Activated naive CD8-positive, alpha-beta T cell treated with anti-CD3 and anti-CD28 coated beads, Interleukin-2, amount 50 U/mL, for 16 hours (primary cell): ENCODE data around the gene TPST1.
"Not testable (repeated sequence)": the region's sequence is repeated elsewhere in the genome, so short reads cannot be mapped to it uniquely, and the experiment has no call there.

Experiments
- DNase-seq: peaks from one replicate; pipeline ENCODE4 v3.0.0-alpha.2; 2020; ENCODE audit warnings: low read depth, low spot score

The TPST1 gene

DNA sequence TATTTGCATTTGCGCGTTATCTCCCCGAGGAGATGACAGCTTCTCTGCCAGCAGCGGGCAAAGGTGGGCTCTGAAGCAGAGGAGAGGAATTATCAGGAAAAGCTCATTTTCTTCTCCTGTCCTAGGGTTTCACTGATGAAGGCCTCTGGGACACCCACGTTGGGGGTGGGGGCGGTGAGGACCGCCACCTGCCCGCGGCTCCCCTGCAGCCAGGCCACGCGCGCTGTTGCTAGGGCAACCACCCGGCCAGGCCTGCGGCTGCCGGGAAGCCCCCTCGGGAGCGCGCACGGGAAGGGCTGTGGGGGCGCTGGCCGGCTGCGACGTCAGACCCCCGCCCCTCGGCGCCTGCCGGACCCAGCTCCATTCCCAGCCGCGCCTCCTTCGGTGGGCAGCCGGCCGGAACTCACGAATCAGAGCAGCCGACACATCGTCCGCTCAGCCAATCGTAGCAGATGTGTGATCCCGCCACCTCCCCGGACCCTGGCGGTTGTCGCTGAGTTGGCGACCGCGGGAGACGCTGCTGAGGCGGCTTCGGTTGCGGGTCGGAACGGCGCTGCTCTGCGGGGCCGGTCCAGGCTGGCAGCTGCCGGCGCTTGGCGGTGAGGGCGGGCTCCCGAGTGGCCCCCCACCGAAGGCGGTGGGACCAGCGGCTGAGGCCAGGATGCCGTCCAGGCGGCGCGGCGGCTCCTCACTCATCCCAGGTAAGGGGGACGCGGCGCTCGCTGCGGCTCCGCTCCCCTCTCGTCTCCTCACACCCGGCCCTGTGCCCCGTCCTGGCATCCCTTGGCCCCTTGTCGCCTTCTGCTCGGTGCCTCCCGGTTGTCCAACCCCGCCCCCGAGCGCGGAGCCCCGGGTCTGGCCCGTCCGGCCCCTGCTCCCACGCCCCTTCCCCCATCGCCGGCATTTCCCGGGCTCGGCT, at the start of gene TPST1:
Gene TPST1 (plus strand): TSS at position 513 of the 919 bp plus-strand sequence. CDS start 35,092 bp downstream, outside the sequence.
- DNase-seq: peak; percentile 64

DNA sequence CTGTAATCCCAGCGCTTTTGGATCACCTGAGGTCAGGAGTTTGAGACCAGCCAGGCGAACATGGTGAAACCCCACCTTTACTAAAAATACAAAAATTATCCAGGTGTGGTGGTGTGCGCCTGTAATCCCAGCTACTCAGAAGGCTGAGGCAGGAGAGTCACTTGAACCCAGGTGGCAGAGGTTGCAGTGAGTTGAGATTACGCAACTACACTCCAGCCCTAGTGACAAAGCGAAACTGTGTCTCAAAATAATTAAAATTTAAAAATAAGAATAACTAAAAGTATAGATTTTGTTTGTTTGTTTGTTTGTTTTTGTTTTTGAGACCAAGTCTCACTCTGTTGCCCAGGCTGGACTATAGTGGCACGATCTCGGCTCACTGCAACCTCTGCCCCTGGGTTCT, 49.1 kb upstream of the TPST1 start:
- not testable (repeated sequence) for DNase-seq

DNA sequence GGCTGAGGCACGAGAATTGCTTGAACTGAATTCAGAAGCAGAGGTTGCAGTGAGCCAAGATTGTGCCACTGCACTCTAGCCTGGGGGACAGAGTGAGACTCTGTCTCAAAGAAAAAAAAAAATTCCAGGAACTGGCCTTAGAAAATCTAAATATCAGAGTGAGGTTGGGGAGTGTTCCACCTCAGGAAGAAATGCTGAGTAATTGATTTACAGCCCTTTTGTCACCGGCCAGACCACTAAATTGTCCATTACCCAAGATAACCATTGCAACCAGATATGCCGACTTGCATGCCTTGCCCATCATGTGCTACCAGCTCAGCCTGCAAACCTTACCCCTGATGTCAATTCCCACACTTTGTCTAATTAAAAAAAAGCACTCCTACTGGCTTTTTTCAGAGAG, 48.1 kb upstream of the TPST1 start:
- DNase-seq: no peak

DNA sequence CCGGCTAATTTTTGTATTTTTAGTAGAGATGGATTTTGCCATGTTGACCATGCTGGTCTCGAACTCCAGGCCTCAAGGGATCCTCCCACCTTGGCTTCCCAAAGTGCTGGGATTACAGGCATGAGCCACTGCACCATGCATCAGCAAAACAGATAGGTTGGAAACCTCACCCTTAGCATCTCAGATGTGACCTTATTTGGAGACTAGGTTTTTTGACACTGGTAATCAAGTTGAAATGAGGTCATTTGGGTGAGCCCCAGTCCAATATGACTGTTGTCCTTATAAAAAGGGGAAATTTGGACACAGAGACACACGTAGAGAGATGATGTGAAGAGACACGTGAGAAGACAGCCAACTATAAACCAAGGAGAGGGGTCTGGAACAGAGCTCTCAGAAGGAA, 42.5 kb upstream of the TPST1 start:
- no peak for DNase-seq

DNA sequence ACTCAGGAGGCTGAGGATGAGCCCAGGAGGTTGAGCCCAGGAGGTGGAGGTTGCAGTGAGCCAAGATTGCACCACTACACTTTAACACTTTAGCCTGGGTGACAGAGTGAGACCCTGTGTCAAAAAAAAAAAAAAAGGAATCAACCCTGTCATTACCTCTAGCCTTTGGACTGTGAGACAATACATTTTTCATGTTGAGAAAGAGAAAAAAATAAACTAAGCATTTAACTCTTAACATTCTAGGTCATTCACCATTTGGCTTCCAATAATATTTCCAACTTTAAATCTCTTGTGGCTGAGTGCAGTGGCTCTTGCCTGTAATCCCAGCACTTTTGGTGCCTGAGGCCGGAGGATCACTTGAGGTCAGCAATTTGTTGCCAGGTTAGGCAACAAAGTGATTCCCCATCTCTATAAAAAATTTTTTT, 41.9 kb upstream of the TPST1 start:
- DNase-seq: no peak

DNA sequence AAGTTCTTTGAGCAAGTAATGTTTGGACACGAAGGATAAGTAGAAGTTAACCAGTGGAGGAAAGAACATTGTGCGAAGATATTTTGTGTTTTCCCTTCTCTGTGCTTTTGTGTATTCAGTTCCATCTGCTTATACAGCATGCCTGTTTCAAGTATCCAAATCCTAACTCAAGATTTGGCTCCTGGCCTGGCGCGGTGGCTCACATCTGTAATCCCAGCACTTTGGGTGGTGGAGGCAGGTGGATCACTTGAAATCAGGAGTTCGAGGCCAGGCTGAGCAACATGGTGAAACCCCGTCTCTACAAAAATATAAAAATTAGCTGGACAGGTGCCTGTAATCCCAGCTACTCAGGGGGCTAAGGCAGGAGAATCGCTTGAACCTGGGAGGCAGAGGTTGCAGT, 40.8 kb upstream of the TPST1 start:
- DNase-seq: no peak

GRCh38 chr7:66167773-66168387, 37.3 kb upstream of the TPST1 start:
- DNase-seq: no peak

- DNase-seq: no peak
Measured at GRCh38 chr7:66169616-66170015, 35.5 kb upstream of the TPST1 start.

DNA sequence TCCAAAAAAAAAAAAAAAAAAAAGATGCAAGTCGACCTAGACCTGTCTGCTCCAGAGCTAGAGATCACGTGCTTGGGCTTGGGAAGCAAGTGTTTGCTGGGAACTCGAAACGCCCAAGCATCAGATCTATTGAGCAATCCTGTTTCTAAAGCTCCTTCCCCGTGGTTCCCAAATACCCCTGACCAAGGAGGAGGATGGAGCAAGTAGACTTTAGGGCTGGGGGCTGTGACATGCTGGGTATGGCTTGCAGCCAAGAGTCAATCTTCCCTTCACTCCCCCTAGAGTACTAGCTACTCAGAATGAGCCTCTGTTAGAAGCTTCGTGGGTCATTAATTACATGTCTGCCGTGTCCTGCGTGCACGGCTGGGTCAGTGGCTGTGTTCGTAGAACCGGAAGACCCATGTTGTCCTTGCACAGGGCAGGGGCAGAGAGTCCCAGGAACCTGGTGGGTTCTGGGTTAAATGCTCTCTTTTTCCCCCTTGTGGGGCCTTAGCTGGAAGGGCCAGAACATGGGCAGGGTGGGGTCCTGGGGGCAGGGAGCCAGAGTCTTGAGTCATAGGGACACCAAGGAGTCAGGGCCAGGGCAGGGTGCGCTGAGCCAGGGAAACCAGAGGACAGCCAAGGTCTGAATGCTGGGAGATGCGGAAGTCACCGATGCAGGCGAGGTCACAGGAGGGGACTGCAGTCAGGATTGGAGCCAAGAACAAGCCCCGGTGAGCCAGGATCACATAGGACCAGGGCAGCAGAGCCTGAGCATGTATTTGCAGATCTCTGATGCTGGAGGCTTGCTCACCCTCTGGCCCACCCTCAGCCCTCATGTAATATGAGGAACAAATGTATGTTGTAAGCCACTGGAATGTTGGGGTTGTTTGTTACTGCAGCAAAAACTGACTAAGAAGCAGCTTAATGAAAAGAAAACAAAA, 34.6 kb upstream of the TPST1 start:
- DNase-seq: no peak

DNA sequence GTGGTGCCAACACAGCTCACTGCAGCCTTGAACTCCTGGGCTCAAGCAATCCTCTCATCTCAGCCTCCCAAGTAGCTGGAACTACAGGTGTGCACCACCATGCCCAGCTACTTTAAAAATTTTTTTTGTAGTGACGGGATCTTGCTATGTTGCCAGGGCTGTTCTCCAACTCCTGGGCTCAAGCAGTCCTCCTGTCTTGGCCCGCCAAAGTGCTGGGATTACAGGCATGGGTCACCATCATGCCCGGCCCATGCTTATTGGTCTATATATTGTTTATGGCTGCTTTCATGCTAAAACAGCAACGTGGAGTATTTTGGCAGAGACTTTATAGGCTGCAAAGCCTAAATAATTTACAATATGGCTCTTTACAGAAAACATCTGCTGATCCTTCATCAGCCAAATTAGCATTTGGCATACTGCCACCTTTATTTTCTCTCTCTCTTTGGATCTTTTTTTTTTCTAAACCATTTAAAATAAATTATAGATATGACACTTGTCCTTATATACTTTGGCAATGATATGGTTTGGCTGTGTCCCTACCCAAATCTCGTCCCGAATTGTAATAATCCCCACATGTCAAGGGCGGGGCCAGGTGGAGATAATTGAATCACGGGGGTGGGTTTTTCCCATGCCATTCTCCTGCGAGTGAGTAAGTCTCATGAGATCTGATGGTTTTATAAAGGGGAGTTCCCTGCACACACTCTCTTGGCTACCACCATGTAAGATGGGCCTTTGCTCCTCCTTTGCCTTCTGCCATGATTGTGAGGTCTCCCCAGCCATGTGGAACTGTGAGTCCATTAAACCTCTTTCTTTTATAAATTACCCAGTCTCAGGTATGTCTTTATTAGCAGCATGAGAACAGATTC, 32.4 kb upstream of the TPST1 start:
- DNase-seq: not testable (repeated sequence)

DNA sequence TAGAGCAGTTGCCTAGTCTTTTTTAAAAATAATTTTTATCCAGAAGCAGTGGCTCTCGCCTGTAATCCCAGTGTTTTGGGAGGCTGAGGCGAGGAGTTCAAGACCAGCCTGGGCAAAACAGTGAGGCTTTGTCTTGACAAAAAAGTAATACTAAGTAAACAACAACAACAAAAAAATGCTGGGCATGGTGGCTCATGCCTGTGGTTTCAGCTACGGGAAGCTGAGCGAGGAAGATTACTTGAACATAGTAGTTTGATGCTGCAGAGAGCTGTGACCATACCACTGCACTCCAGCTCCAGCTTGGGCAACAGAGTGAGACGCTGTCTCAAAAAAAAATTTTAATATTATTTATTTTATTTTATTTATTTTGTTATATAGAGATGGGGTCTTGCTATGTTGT, 31.3 kb upstream of the TPST1 start:
- no peak for DNase-seq

- not testable (repeated sequence) for DNase-seq
Measured at GRCh38 chr7:66175006-66175405, 30.1 kb upstream of the TPST1 start.

DNA sequence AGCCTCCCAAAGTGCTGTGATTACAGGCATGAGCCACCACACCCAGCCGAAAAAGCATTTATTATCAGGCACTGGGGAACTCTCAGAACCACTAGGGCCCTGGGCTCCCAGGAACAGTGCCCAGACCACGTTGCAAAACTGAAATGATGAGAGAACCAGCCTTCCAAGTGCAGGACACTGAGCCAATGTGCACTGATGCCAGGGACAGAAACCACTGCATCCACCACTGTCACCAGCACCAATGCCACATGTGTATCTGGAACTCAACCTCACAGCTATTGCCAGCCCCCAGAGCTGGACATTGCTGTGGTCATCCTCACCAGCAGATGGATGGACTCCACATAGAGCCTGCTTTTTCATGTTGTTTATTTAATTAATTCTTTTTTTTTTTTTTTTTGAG, 28.2 kb upstream of the TPST1 start:
- no peak for DNase-seq

DNA sequence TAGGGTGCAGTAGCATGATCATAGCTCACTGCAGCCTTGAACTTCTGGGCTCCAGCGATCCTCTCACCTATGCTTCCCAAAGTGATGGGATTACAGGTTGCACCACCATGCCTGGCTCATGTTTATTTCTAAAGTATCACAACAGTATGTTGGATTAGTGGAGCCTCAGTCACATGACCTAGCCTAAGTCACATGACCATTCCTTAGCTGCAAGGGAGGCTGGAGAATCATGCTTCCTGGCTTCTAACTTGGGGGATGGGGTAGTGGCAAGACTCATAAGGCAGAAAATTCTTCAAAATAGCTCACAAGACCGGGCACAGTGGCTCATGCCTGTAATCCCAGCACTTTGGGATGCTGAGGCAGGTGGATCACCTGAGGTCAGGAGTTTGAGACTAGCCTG, 26.9 kb upstream of the TPST1 start:
- DNase-seq: no peak

GRCh38 chr7:66181329-66181728, 23.8 kb upstream of the TPST1 start:
- DNase-seq: no peak

- no peak for DNase-seq
Measured at GRCh38 chr7:66181845-66182244, 23.3 kb upstream of the TPST1 start.

GRCh38 chr7:66182920-66183319, 22.2 kb upstream of the TPST1 start:
- DNase-seq: no peak

- DNase-seq: no peak
Measured at GRCh38 chr7:66183700-66184099, 21.4 kb upstream of the TPST1 start.

DNA sequence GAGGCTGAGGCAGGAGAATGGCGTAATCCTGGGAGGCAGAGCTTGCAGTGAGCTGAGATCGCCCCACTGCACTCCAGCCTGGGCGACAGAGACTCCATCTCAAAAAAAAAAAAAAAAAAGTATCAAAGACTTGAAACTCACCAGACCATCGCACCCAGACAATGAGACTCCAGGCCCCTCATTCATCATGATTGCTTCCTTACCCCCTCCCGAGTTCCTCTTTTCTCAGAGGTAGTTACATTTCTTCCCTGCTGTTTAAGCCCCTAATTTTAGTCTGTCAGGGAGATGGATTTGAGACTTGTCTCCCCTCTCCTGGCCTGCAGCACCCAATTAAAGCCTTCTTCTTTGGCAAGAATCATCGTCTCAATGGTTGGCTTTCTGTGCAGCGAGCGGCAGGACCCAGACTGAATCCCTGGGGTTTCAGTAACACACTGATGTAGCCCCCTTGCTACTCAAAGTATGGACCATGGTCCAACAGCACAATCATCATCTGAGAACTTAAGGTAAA, 19.4 kb upstream of the TPST1 start:
- DNase-seq: no peak

- no peak for DNase-seq
Measured at GRCh38 chr7:66186991-66187390, 18.1 kb upstream of the TPST1 start.

GRCh38 chr7:66187905-66188304, 17.2 kb upstream of the TPST1 start:
- no peak for DNase-seq
